HFFc6 (cell line): Measurements from ENCODE around the gene PTPN2. TPM values are rescaled to one million over a fixed set of nuclear protein-coding genes. Genes with fewer than 3 reads are reported as not detected.

Experiments used
- DNase-seq: peaks from one replicate; pipeline ENCODE4 v3.0.0-alpha.2; 2018
- H3K27ac Mint-ChIP-seq: 2 replicates; pipeline ENCODE4 v1.8.0; 2020; ENCODE audit warnings: mild to moderate bottlenecking, mixed read lengths
- H3K27me3 Mint-ChIP-seq: 2 replicates; pipeline ENCODE4 v1.8.0; 2021; ENCODE audit warnings: mild to moderate bottlenecking, moderate library complexity, mixed read lengths; ENCODE audit not compliant: insufficient read depth
- H3K36me3 Mint-ChIP-seq: 2 replicates; pipeline ENCODE4 v1.8.0; 2021; ENCODE audit warnings: low read depth, mixed read lengths
- H3K4me1 Mint-ChIP-seq: 2 replicates; pipeline ENCODE4 v1.8.0; 2020; ENCODE audit warnings: low read depth, mixed read lengths
- H3K4me3 Mint-ChIP-seq: 2 replicates; pipeline ENCODE4 v1.8.0; 2020; ENCODE audit warnings: mild to moderate bottlenecking, moderate library complexity, mixed read lengths
- H3K9me3 Mint-ChIP-seq: 2 replicates; pipeline ENCODE4 v1.8.0; 2020; ENCODE audit warnings: mild to moderate bottlenecking, mixed read lengths
- CTCF ChIP-seq: fragments of 200-600 bp; sonication (generic); IDR thresholded peaks from 2 replicates; pipeline ENCODE4 v1.5.0; 2021; ENCODE audit warnings: antibody characterized with exemption, mild to moderate bottlenecking
- total RNA-seq, 6 experiments: library from RNA; stranded (reverse); fragmentation: NEBNext Ultra II Directional; extraction: Animal tissue kit (Norgen Biotek cat#: 25700); gene quantifications; 2 replicates in 1 of 6; 3 replicates in 5 of 6; pipeline ENCODE4 v1.2.3, GENCODE V29; 2021

Gene PTPN2
- total RNA-seq, 6 experiments from 2014 or later = 21.1 to 24.4 (median 23.2) TPM

GRCh38 chr18:12857215-12857905, 26.7 kb downstream of the PTPN2 start:
- Mint-ChIP-seq H3K27me3 (no peaks in the 10 kb centered on the region; the same call in 1 of the 2 replicates), H3K27ac (no peak overlapping the region), H3K4me3 (no peak overlapping the region), H3K4me1 (peaks cover 6% of the 10 kb centered on the region), H3K9me3 (no peaks in the 10 kb centered on the region), H3K36me3 (peaks cover 19% of the 10 kb centered on the region)
- DNase-seq = no peak
- 0 out of 2 replicates have a peak, but pooled peaks have one; percentile 13 for TF ChIP-seq CTCF

GRCh38 chr18:12855916-12856315, 28.1 kb downstream of the PTPN2 start:
- no peak overlapping the region for H3K27ac Mint-ChIP-seq
- DNase-seq = no peak
- TF ChIP-seq CTCF = no peak
- peaks cover 15% of the 10 kb centered on the region for H3K4me1 Mint-ChIP-seq
- no peaks in the 10 kb centered on the region; the same call in 1 of the 2 replicates for H3K27me3 Mint-ChIP-seq
- H3K36me3 Mint-ChIP-seq = peaks cover 20% of the 10 kb centered on the region
- H3K4me3 Mint-ChIP-seq = no peak overlapping the region
- no peaks in the 10 kb centered on the region for H3K9me3 Mint-ChIP-seq

GRCh38 chr18:12852566-12853315, 31.3 kb downstream of the PTPN2 start:
- no peak for DNase-seq
- Mint-ChIP-seq H3K4me3 (no peak overlapping the region), H3K27ac (no peak overlapping the region), H3K4me1 (peaks cover 15% of the 10 kb centered on the region), H3K36me3 (peaks cover 20% of the 10 kb centered on the region), H3K27me3 (no peaks in the 10 kb centered on the region; the same call in 1 of the 2 replicates), H3K9me3 (no peaks in the 10 kb centered on the region)
- no peak for TF ChIP-seq CTCF

GRCh38 chr18:12851716-12852115, 32.3 kb downstream of the PTPN2 start:
- TF ChIP-seq CTCF = no peak
- Mint-ChIP-seq H3K4me3 (no peak overlapping the region), H3K4me1 (peaks cover 15% of the 10 kb centered on the region), H3K36me3 (peaks cover 20% of the 10 kb centered on the region), H3K27ac (no peak overlapping the region; the same call in 1 of the 2 replicates), H3K9me3 (no peaks in the 10 kb centered on the region), H3K27me3 (no peaks in the 10 kb centered on the region; the same call in 1 of the 2 replicates)
- no peak for DNase-seq

- Mint-ChIP-seq H3K9me3 (no peaks in the 10 kb centered on the region), H3K4me1 (peaks cover 20% of the 10 kb centered on the region)
These were observed 34.5 kb downstream of the PTPN2 start for GRCh38 chr18:12849548-12849947.

More at GRCh38 chr18:12849548-12849947, 34.5 kb downstream of the PTPN2 start:
- TF ChIP-seq CTCF = no peak
- Mint-ChIP-seq H3K27me3 (no peaks in the 10 kb centered on the region; the same call in 1 of the 2 replicates), H3K4me3 (no peak overlapping the region), H3K36me3 (peaks cover 14% of the 10 kb centered on the region), H3K27ac (no peak overlapping the region)
- no peak for DNase-seq
